A549 treated with AZD9567 at 1 μM for 4 hours (cell line): ENCODE measurements around the gene VN1R4. TPM values are rescaled to one million over a fixed set of nuclear protein-coding genes. Genes with fewer than 3 reads are reported as not detected.

Source experiments
- total RNA-seq: library from RNA; stranded (reverse); fragments of 200-300 nt; extraction: Qiagen RNA extraction; gene quantifications from 5 replicates; pipeline ENCODE4 v1.2.3, GENCODE V29; 2022; ENCODE audit not compliant: insufficient read depth

The VN1R4 gene
- not detected in 5 replicates for total RNA-seq

GRCh38 chr19:53267623-53268022, at the start of gene VN1R4:
Gene VN1R4 (minus strand): TSS chr19:53267723. CDS start chr19:53267665, 58 bp downstream.

GRCh38 chr19:53257715-53258342, 9.7 kb downstream of the VN1R4 start, which contains the start of gene VN1R2:
Gene VN1R2 (plus strand): TSS chr19:53258292. CDS start chr19:53258376, 84 bp downstream.

GRCh38 chr19:53254411-53255341, 12.8 kb downstream of the VN1R4 start, which contains the start of gene ZNF677:
Gene ZNF677 (minus strand): TSS chr19:53254873. CDS start chr19:53251550, 3,323 bp downstream.

Other genes with a start within 250 kb of the VN1R4 start
- gene ERVV-2, start 223.0 kb downstream of the VN1R4 start, total RNA-seq = not detected in 5 replicates
- 7.8 to 9.6 TPM (median 8.9 TPM) in 5 replicates for gene ZNF160, start 164.3 kb downstream of the VN1R4 start, total RNA-seq
- not detected in 5 replicates for gene ZNF415, start 134.8 kb downstream of the VN1R4 start, total RNA-seq
- gene ZNF347, start 108.7 kb downstream of the VN1R4 start, total RNA-seq = 0.20 TPM in 1 of 5 replicates, not detected in the others
- gene ZNF665, start 74.4 kb downstream of the VN1R4 start, total RNA-seq = not detected in 5 replicates
- gene ZNF677, start 12.8 kb downstream of the VN1R4 start, total RNA-seq = not detected in 5 replicates
- gene VN1R2, start 9.4 kb downstream of the VN1R4 start, total RNA-seq = not detected in 5 replicates
- gene ZNF845, start 66.0 kb upstream of the VN1R4 start, total RNA-seq = 3.0 to 4.7 TPM (median 3.5 TPM) in 5 replicates
- 0.16 to 0.35 TPM (median 0.26 TPM) in 4 of 5 replicates, not detected in the other for gene ZNF525, start 98.0 kb upstream of the VN1R4 start, total RNA-seq
- gene ZNF765, start 127.4 kb upstream of the VN1R4 start, total RNA-seq = 3.6 to 4.2 TPM (median 4.0 TPM) in 5 replicates
- gene ZNF761, start 164.3 kb upstream of the VN1R4 start, total RNA-seq = 7.7 to 9.6 TPM (median 8.6 TPM) in 5 replicates
- gene ZNF813, start 200.0 kb upstream of the VN1R4 start, total RNA-seq = 0.14 to 0.20 TPM (median 0.17 TPM) in 4 of 5 replicates, not detected in the other